Measurements from ENCODE around the gene SCLY. TPM values are rescaled to one million over a fixed set of nuclear protein-coding genes. Genes with fewer than 3 reads are reported as not detected.

SCLY gene
- total and polyA plus RNA-seq, 2 of the 13 experiments (the other 11 are each of a cell fraction or from before 2014, with no cell fraction given), result 27.9 to 38.6 TPM

- Histone ChIP-seq H3K4me1 (ENCODE audit: insufficient read depth, low read length) (peaks cover 54% of the 10 kb centered on the region), H3K27ac (ENCODE audit: extremely low read length, insufficient read depth, low read length) (no peak overlapping the region), H3K4me2 (ENCODE audit: low read depth, low read length) (no peak overlapping the region), H3K9me3 (ENCODE audit: low read length) (no peaks in the 10 kb centered on the region), H3K27me3 (ENCODE audit: control insufficient read depth in 1 of 2, insufficient read depth in 2 of 2, low read length in 2 of 2) (peaks cover 9 to 46% of the 10 kb centered on the region in 2 experiments), H2AFZ (ENCODE audit: low read length) (no peak overlapping the region), H3K4me3 (replicated peaks in 1 of 3; ENCODE audit: insufficient read depth in 1 of 3, low read depth in 2 of 3, low read length in 3 of 3) (no peak overlapping the region), H3K9ac (ENCODE audit: insufficient read depth, low read depth, low read length) (no peak overlapping the region), H3K36me3 (replicated peaks in 1 of 2; ENCODE audit: control insufficient read depth in 1 of 2, insufficient read depth in 2 of 2, low read length in 2 of 2) (no peaks in the 10 kb centered on the region), H4K20me1 (ENCODE audit: insufficient read depth, low read length) (no peaks in the 10 kb centered on the region), H3K79me2 (ENCODE audit: insufficient read depth, low read length) (no peaks in the 10 kb centered on the region)
- ATAC-seq, result no peak
- no peak for DNase-seq (ENCODE audit: low spot score)
- intact Hi-C loops (cut with micrococcal nuclease; ENCODE audit: unreplicated experiment) (no loop called here), in situ Hi-C loops (cut with HindIII; ENCODE audit: extremely low pct_ligation_motif_present, low pct_unique_long_range_greater_than_20kb) (no loop called here)
- BruUV-seq (replicated peaks), result no TSS peak
- ChIA-PET CTCF (ENCODE audit: low intra/inter-chr PET ratio, low total read pairs) (no interaction called here), POLR2A (interaction anchor here (1.3 kb wide), 1 partner anchor 44 kb away, joined by 3 read pairs; the partner anchor contains the start of gene SCLY)
- WGBS (ENCODE audit: low lambda C conversion rate), result 34% methylated on average over 6 of the region's 14 CpGs
- FAIRE-seq, result no peak
- TF ChIP-seq CTCF (CRISPR knock-in tag; IDR thresholded peaks at IDR 0.05) (0 out of 2 replicates have a peak, but pooled peaks have one; percentile 1), ZNF687 (CRISPR knock-in tag; IDR thresholded peaks at IDR 0.05) (0 out of 2 replicates have a peak, but pooled peaks have one; percentile 32), TOE1 (CRISPR knock-in tag; IDR thresholded peaks at IDR 0.05) (no peak), EEA1 (CRISPR knock-in tag; IDR thresholded peaks at IDR 0.05; ENCODE audit: borderline replicate concordance) (no peak)
These were observed 43.5 kb downstream of the SCLY start for GRCh38 chr2:238104226-238104690.
